Measurements from ENCODE around the gene TMEM190.

- TF ChIP-seq CTCF (IDR thresholded peaks at IDR 0.05) (peak in 2 of 6 experiments; percentile 20 to 38), POLR2A (IDR thresholded peaks at IDR 0.05) (peak; percentile 45 to 67)
These were observed 6.9 kb downstream of the TMEM190 start for GRCh38 chr19:55383279-55384130.
